ENCODE results near the gene PSEN2.

The PSEN2 gene

DNA sequence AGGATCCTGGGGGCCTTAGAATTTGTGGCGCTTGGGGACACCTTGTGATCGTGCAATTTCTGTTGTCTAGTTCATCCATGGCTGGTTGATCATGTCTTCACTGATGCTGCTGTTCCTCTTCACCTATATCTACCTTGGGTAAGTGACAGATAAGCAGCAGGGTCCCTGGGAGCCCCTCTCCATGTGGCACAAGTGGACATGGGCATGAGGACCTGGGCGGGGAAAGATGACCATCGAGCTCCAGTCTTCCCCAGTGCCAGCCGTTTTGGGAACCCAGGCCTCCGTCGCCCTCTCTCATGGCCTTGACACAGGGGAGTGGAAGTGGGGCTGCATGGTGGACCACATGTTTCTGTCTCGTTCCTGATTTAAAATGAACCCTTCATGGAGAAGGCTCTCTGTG lies 17.6 kb downstream of the PSEN2 start:
- no peak for DNase-seq (ENCODE audit: extremely low spot score)
- ChIA-PET CTCF (no interaction called here), POLR2A (no interaction called here)
- no peak for TF ChIP-seq SP1 (IDR thresholded peaks at IDR 0.05)
- TF ChIP-seq ZNF384 (IDR thresholded peaks at IDR 0.05) = no peak
- TF ChIP-seq FOXK2 (IDR thresholded peaks at IDR 0.05) = no peak
- TF ChIP-seq, protein P1, sequence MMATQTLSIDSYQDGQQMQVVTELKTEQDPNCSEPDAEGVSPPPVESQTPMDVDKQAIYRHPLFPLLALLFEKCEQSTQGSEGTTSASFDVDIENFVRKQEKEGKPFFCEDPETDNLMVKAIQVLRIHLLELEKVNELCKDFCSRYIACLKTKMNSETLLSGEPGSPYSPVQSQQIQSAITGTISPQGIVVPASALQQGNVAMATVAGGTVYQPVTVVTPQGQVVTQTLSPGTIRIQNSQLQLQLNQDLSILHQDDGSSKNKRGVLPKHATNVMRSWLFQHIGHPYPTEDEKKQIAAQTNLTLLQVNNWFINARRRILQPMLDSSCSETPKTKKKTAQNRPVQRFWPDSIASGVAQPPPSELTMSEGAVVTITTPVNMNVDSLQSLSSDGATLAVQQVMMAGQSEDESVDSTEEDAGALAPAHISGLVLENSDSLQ (IDR thresholded peaks at IDR 0.05) = no peak
- no peak for TF ChIP-seq ELF4 (IDR thresholded peaks at IDR 0.05)
- TF ChIP-seq NFRKB (IDR thresholded peaks at IDR 0.05) = no peak
- no peak for TF ChIP-seq CTBP1 (IDR thresholded peaks at IDR 0.05; ENCODE audit: borderline replicate concordance)
- TF ChIP-seq L3MBTL2 (conservative IDR thresholded peaks at IDR 0.05) = no peak
- TF ChIP-seq FOXA1 (IDR thresholded peaks at IDR 0.05) = no peak

- ChIA-PET CTCF (no interaction called here), POLR2A (no interaction called here)
- DNase-seq (ENCODE audit: extremely low spot score) = no peak
- TF ChIP-seq TARDBP (IDR thresholded peaks at IDR 0.05) (no peak), L3MBTL2 (conservative IDR thresholded peaks at IDR 0.05) (no peak)
Measured at GRCh38 chr1:226888816-226889215, 18.4 kb downstream of the PSEN2 start.

DNA sequence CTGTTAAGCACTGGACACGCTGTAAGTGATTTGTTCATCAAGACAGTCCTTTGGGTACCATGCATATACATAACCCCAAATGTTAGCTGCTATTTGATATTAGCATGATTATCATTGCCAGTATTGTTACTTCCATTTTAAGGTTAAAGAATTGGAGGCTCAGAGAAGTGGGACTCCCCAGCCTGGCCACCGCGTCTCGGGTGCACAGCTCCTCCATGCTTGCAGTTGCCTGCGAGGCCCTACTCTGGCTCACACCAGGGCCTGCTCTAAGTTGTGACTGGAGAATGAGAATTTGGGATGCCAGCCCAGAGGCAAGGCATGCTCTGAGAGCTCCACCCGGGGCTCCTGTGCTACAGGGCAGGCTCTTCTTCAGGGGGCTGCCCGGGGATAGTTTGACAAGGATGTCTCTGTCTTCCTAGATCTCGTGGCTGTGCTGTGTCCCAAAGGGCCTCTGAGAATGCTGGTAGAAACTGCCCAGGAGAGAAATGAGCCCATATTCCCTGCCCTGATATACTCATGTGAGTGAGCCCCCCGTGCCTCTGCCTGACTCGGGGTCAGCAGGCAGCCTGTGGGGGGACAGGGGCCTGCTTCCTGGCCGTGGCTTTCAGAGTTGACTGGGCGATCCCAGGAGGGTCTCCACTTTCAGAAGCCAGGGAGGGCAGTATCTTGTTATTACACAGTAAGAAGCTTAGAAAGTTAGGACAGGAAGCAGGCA lies 19.4 kb downstream of the PSEN2 start:
- TF ChIP-seq SUZ12 (IDR thresholded peaks at IDR 0.05) (no peak), L3MBTL2 (conservative IDR thresholded peaks at IDR 0.05) (no peak), SP1 (IDR thresholded peaks at IDR 0.05) (no peak), BHLHE40 (IDR thresholded peaks at IDR 0.05; ENCODE audit: borderline replicate concordance) (no peak), NFRKB (IDR thresholded peaks at IDR 0.05) (no peak), CTBP1 (IDR thresholded peaks at IDR 0.05; ENCODE audit: borderline replicate concordance) (no peak), ZNF384 (IDR thresholded peaks at IDR 0.05) (no peak), FOXA1 (IDR thresholded peaks at IDR 0.05) (no peak), HDGF (IDR thresholded peaks at IDR 0.05; ENCODE audit: borderline replicate concordance) (no peak), TARDBP (IDR thresholded peaks at IDR 0.05) (no peak)
- POLR2A ChIA-PET = interaction anchor here (1.3 kb wide), 1 partner anchor 20 kb away, joined by 3 read pairs; the partner anchor contains the start of gene PSEN2
- CTCF ChIA-PET = no interaction called here
- no peak for DNase-seq (ENCODE audit: extremely low spot score)

DNA sequence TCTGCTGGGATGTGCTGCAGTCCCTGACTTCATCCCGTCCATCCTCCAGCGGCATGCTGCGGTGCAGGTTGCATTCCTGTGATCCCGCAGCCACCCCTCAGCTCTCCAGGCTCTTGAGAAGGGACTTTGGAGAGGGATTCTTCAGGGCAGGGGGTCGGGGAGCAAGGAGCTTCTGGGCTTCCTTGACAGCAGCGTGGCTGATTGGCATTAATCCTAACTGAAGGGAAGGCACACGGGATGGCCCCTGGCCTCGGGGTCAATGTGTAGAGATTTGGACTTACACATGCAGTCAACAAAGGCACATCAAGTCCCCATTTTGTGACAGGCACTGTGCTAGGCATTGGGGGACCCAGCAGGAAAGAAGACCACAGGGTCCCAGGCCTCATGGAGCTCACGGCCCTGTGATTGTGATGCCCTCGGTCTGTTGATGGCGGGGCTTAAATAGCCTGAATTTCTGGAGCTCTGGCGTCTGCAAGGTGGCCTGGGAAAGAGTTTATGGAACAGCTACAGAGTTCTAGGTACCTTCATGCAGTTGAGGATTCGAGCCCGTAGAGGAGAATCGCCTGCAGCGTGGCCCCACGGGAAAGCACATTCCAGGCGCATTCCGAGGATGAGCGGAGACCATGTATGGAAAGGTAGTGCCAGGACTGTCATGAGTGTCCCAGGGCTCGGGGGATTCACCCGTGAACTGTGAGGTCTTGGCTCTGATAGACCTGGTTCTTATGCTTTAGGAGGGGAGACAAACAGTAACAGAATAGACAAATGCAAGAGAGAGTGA lies 20.1 kb downstream of the PSEN2 start:
- POLR2A ChIA-PET = interaction anchor here (1.3 kb wide), 1 partner anchor 20 kb away, joined by 3 read pairs; the partner anchor contains the start of gene PSEN2
- TF ChIP-seq SUZ12 (IDR thresholded peaks at IDR 0.05) = no peak
- TF ChIP-seq LEF1 (IDR thresholded peaks at IDR 0.05; ENCODE audit: borderline replicate concordance) = no peak
- no peak for TF ChIP-seq BHLHE40 (IDR thresholded peaks at IDR 0.05; ENCODE audit: borderline replicate concordance)
- TF ChIP-seq, protein P1 (IDR thresholded peaks at IDR 0.05) = no peak
- no peak for TF ChIP-seq NFRKB (IDR thresholded peaks at IDR 0.05)
- TF ChIP-seq SP1 (IDR thresholded peaks at IDR 0.05) = no peak
- no peak for TF ChIP-seq HDGF (IDR thresholded peaks at IDR 0.05; ENCODE audit: borderline replicate concordance)
- DNase-seq (ENCODE audit: extremely low spot score) = no peak
- CTCF ChIA-PET = no interaction called here

- CTCF ChIA-PET = no interaction called here
- no peak for DNase-seq (ENCODE audit: extremely low spot score)
- POLR2A ChIA-PET = no interaction called here
- no peak for TF ChIP-seq CTBP1 (IDR thresholded peaks at IDR 0.05; ENCODE audit: borderline replicate concordance)
- TF ChIP-seq LEF1 (IDR thresholded peaks at IDR 0.05; ENCODE audit: borderline replicate concordance) = no peak
- TF ChIP-seq SUZ12 (IDR thresholded peaks at IDR 0.05) = no peak
- TF ChIP-seq FOXK2 (IDR thresholded peaks at IDR 0.05) = no peak
- no peak for TF ChIP-seq NFRKB (IDR thresholded peaks at IDR 0.05)
- TF ChIP-seq BHLHE40 (IDR thresholded peaks at IDR 0.05; ENCODE audit: borderline replicate concordance) = no peak
- TF ChIP-seq FOXM1 (IDR thresholded peaks at IDR 0.05; ENCODE audit: borderline replicate concordance) = no peak
- TF ChIP-seq ARNT (IDR thresholded peaks at IDR 0.05) = no peak
- no peak for TF ChIP-seq TARDBP (IDR thresholded peaks at IDR 0.05)
- no peak for TF ChIP-seq ELF4 (IDR thresholded peaks at IDR 0.05)
- no peak for TF ChIP-seq FOXA1 (IDR thresholded peaks at IDR 0.05)
- no peak for TF ChIP-seq L3MBTL2 (conservative IDR thresholded peaks at IDR 0.05)
- TF ChIP-seq, protein P1 (IDR thresholded peaks at IDR 0.05) = no peak
- no peak for TF ChIP-seq SP1 (IDR thresholded peaks at IDR 0.05)
- no peak for TF ChIP-seq ZNF384 (IDR thresholded peaks at IDR 0.05)
- TF ChIP-seq HDGF (IDR thresholded peaks at IDR 0.05; ENCODE audit: borderline replicate concordance) = no peak
Measured at GRCh38 chr1:226891346-226891745, 20.9 kb downstream of the PSEN2 start.

- CTCF ChIA-PET = no interaction called here
- POLR2A ChIA-PET = no interaction called here
- no peak for DNase-seq (ENCODE audit: extremely low spot score)
- no peak for TF ChIP-seq FOXA1 (IDR thresholded peaks at IDR 0.05)
- TF ChIP-seq BHLHE40 (IDR thresholded peaks at IDR 0.05; ENCODE audit: borderline replicate concordance) = no peak
- TF ChIP-seq, protein P1 (IDR thresholded peaks at IDR 0.05) = no peak
- TF ChIP-seq NFRKB (IDR thresholded peaks at IDR 0.05) = no peak
- no peak for TF ChIP-seq ELF4 (IDR thresholded peaks at IDR 0.05)
- TF ChIP-seq L3MBTL2 (conservative IDR thresholded peaks at IDR 0.05) = no peak
- TF ChIP-seq CTBP1 (IDR thresholded peaks at IDR 0.05; ENCODE audit: borderline replicate concordance) = no peak
- no peak for TF ChIP-seq ZNF384 (IDR thresholded peaks at IDR 0.05)
- TF ChIP-seq ARNT (IDR thresholded peaks at IDR 0.05) = no peak
- TF ChIP-seq LEF1 (IDR thresholded peaks at IDR 0.05; ENCODE audit: borderline replicate concordance) = no peak
- no peak for TF ChIP-seq TARDBP (IDR thresholded peaks at IDR 0.05)
- no peak for TF ChIP-seq SP1 (IDR thresholded peaks at IDR 0.05)
- TF ChIP-seq SUZ12 (IDR thresholded peaks at IDR 0.05) = no peak
- no peak for TF ChIP-seq FOXK2 (IDR thresholded peaks at IDR 0.05)
- no peak for TF ChIP-seq FOXM1 (IDR thresholded peaks at IDR 0.05; ENCODE audit: borderline replicate concordance)
- TF ChIP-seq HDGF (IDR thresholded peaks at IDR 0.05; ENCODE audit: borderline replicate concordance) = no peak
Measured at GRCh38 chr1:226891846-226892523, 21.6 kb downstream of the PSEN2 start.
